H1 (cell line): ENCODE measurements around the gene KIAA0930. TPM values are rescaled to one million over a fixed set of nuclear protein-coding genes. Genes with fewer than 3 reads are reported as not detected.

Experiments used
- CBX8 ChIP-seq: fragments of 300-800, 300-1000 bp; sonication (generic); IDR thresholded peaks from 2 replicates; pipeline ENCODE4 v1.7.1; 2016; ENCODE audit warnings: low read depth, low read length, borderline replicate concordance
- CHD7 ChIP-seq: fragments of 300-600 bp; sonication (generic); IDR thresholded peaks from 2 replicates; pipeline ENCODE4 v1.7.1; 2012; ENCODE audit warnings: low read length, moderate library complexity, mild to moderate bottlenecking, inconsistent platforms; ENCODE audit not compliant: insufficient replicate concordance
- GABPA ChIP-seq: IDR thresholded peaks from 2 replicates; pipeline ENCODE4 v1.6.1; 2011; ENCODE audit warnings: mild to moderate bottlenecking, low read length, moderate library complexity, borderline replicate concordance; ENCODE audit not compliant: insufficient read depth
- MAFK ChIP-seq: IDR thresholded peaks from 2 replicates; pipeline ENCODE4 v1.6.1; 2012; ENCODE audit warnings: low read depth, mild to moderate bottlenecking, improper control_type of control experiment, low read length
- PHF8 ChIP-seq: fragments of 200-600 bp; sonication (generic); conservative IDR thresholded peaks from 2 replicates; pipeline ENCODE4 v1.7.1; 2012; ENCODE audit warnings: low read depth, mild to moderate bottlenecking, inconsistent platforms, low read length, moderate library complexity
- POU5F1 ChIP-seq: IDR thresholded peaks from 2 replicates; pipeline ENCODE4 v1.6.1; 2011; ENCODE audit warnings: low read depth, mild to moderate bottlenecking, low read length, moderate library complexity
- SIX5 ChIP-seq: IDR thresholded peaks from 2 replicates; pipeline ENCODE4 v1.6.1; 2011; ENCODE audit warnings: mild to moderate bottlenecking, low read depth, low read length
- TAF1 ChIP-seq: IDR thresholded peaks from 2 replicates; pipeline ENCODE4 v1.6.1; 2011; ENCODE audit warnings: mild to moderate bottlenecking, low read depth, low read length
- polyA plus RNA-seq, 7 experiments: library from polyadenylated mRNA; depleted of rRNA in 3 of 7; stranded (reverse) in 5 of 7; unstranded in 2 of 7; fragments of >200 nt in 5 of 7; fragments of 200-250 nt in 2 of 7; gene quantifications; 1 replicate in 5 of 7; 2 replicates in 1 of 7; 4 replicates in 1 of 7; pipeline versions ENCODE4 v1.2.1 to v1.2.3, GENCODE V29; 2011 to 2013; ENCODE audit warnings: missing spikeins in 2 of 7, mixed read lengths in 2 of 7
- total RNA-seq: library from RNA; stranded (reverse); fragmentation: NEBNext Ultra II Directional; extraction: Animal tissue kit (Norgen Biotek cat#: 25700); gene quantifications from 2 replicates; pipeline ENCODE4 v1.2.1, GENCODE V29; 2021
- TF ChIP-seq, protein P1 (sequence below): IDR thresholded peaks from 2 replicates; pipeline ENCODE4 v1.6.1; 2011; ENCODE audit warnings: low read depth, mild to moderate bottlenecking, low read length; ENCODE audit not compliant: insufficient read depth

Gene KIAA0930
- total and polyA plus RNA-seq, 2 of the 8 experiments (the other 6 are each of a cell fraction or from before 2014, with no cell fraction given): 61.9 to 66.1 TPM

GRCh38 chr22:45150139-45150538, 90.6 kb downstream of the KIAA0930 start (continued):
- TF ChIP-seq CHD7 (no peak), POU5F1 (no peak), PHF8 (no peak), GABPA (no peak), TAF1 (no peak), SIX5 (no peak), CBX8 (no peak), MAFK (no peak)
- TF ChIP-seq, protein P1, sequence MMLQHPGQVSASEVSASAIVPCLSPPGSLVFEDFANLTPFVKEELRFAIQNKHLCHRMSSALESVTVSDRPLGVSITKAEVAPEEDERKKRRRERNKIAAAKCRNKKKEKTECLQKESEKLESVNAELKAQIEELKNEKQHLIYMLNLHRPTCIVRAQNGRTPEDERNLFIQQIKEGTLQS: no peak
- TF ChIP-seq, all 59 proteins: peak for 0
